BE2C (cell line): ENCODE results near the gene EEF1A2.

Experiments used
- DNase-seq: peaks from one replicate; pipeline ENCODE4 v3.0.0-alpha.2; 2020
- H3K27me3 ChIP-seq: fragments of 250-450 bp; sonication (Bioruptor Pico); 2 replicates; pipeline ENCODE4 v1.5.1; 2020; ENCODE audit warnings: mild to moderate bottlenecking
- H3K36me3 ChIP-seq: fragments of 250-450 bp; sonication (Bioruptor Pico); 2 replicates; pipeline ENCODE4 v1.5.1; 2020; ENCODE audit warnings: mild to moderate bottlenecking
- H3K4me1 ChIP-seq: fragments of 250-450 bp; sonication (Bioruptor Pico); 2 replicates; pipeline ENCODE4 v1.5.1; 2020
- H3K4me3 ChIP-seq: 2 replicates; pipeline ENCODE4 v1.5.1; 2011; ENCODE audit warnings: low read depth, low read length
- H3K9me3 ChIP-seq: fragments of 250-450 bp; sonication (Bioruptor Pico); 2 replicates; pipeline ENCODE4 v1.5.1; 2020
- TF ChIP-seq, protein P1 (sequence below): IDR thresholded peaks from 2 replicates; pipeline ENCODE4 v1.5.1; 2012; ENCODE audit warnings: mild to moderate bottlenecking, low read depth, low read length

The EEF1A2 gene

DNA sequence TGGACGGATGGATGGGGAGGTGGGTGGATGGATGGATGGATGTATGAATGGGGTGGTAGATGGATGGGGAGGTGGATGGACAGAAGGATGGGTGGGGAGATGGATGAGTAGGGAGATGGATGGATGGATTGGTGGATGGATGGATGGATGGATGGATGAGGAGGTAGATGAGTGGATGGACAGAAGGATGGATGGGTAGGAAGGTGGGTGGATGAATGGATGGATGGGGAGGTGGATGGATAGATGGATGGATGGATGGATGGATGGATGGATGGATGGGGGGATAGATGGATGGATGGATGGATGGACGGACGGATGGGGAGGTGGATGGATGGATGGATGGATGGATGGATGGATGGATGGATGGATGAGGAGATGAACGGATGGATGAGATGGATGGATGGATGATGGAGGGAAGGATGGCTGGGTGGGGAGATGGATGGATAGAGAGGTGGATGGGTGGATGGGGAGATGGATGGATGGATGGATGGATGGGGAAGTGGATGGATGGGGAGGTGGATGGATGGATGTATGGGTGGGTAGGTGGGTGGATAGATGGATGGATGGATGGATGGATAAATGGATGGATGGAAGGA lies 7.2 kb downstream of the EEF1A2 start:
- TF ChIP-seq, protein P1, sequence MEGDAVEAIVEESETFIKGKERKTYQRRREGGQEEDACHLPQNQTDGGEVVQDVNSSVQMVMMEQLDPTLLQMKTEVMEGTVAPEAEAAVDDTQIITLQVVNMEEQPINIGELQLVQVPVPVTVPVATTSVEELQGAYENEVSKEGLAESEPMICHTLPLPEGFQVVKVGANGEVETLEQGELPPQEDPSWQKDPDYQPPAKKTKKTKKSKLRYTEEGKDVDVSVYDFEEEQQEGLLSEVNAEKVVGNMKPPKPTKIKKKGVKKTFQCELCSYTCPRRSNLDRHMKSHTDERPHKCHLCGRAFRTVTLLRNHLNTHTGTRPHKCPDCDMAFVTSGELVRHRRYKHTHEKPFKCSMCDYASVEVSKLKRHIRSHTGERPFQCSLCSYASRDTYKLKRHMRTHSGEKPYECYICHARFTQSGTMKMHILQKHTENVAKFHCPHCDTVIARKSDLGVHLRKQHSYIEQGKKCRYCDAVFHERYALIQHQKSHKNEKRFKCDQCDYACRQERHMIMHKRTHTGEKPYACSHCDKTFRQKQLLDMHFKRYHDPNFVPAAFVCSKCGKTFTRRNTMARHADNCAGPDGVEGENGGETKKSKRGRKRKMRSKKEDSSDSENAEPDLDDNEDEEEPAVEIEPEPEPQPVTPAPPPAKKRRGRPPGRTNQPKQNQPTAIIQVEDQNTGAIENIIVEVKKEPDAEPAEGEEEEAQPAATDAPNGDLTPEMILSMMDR = no peak
- Histone ChIP-seq H3K36me3 (peaks cover 78% of the 10 kb centered on the region), H3K9me3 (no peaks in the 10 kb centered on the region), H3K4me3 (no peak overlapping the region), H3K27me3 (no peaks in the 10 kb centered on the region), H3K4me1 (no peaks in the 10 kb centered on the region; the same call in 1 of the 2 replicates)
- no peak for DNase-seq

DNA sequence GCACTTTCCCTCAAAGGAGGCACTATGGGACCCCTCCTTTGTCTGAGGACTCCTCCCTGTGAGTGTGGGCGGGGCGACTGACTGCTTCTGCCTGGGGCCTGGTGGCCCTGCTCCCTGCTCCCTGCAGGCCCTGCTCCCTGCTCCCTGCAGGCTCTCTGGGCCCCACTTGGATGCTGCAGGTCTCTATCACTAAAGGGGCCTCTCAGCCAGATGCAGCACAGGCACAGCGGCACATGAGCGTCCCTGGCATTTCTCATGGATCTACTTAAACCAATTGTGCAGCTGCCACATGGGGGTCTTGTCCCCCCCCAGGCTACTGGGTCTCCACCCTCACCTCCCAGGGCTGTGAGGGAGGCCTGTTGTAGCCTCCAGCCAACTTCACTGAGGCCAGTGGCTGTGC lies 7.8 kb downstream of the EEF1A2 start:
- Histone ChIP-seq H3K4me1 (no peaks in the 10 kb centered on the region; the same call in 1 of the 2 replicates), H3K27me3 (no peaks in the 10 kb centered on the region), H3K9me3 (no peaks in the 10 kb centered on the region), H3K4me3 (no peak overlapping the region), H3K36me3 (peaks cover 72% of the 10 kb centered on the region)
- TF ChIP-seq, protein P1 = no peak
- DNase-seq = no peak

DNA sequence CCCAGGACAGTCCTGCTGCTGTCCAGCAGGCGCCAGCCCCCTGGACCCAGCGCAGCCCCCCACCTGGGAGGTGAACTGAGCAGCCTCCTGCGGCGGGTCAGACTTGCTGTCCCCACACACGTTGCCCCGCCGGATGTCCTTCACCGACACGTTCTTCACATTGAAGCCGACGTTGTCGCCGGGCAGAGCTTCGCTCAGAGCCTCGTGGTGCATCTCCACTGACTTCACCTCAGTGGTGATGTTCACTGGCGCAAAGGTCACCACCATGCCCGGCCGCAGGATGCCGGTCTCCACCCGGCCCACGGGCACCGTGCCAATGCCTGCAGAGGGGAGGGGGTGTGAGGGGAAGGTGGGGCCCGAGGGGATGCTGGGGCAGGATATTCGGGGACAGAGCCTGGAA lies 8.5 kb downstream of the EEF1A2 start:
- TF ChIP-seq, protein P1 = no peak
- Histone ChIP-seq H3K4me3 (no peak overlapping the region), H3K9me3 (no peaks in the 10 kb centered on the region), H3K36me3 (peaks cover 65% of the 10 kb centered on the region), H3K4me1 (no peaks in the 10 kb centered on the region), H3K27me3 (no peaks in the 10 kb centered on the region)
- no peak for DNase-seq

DNA sequence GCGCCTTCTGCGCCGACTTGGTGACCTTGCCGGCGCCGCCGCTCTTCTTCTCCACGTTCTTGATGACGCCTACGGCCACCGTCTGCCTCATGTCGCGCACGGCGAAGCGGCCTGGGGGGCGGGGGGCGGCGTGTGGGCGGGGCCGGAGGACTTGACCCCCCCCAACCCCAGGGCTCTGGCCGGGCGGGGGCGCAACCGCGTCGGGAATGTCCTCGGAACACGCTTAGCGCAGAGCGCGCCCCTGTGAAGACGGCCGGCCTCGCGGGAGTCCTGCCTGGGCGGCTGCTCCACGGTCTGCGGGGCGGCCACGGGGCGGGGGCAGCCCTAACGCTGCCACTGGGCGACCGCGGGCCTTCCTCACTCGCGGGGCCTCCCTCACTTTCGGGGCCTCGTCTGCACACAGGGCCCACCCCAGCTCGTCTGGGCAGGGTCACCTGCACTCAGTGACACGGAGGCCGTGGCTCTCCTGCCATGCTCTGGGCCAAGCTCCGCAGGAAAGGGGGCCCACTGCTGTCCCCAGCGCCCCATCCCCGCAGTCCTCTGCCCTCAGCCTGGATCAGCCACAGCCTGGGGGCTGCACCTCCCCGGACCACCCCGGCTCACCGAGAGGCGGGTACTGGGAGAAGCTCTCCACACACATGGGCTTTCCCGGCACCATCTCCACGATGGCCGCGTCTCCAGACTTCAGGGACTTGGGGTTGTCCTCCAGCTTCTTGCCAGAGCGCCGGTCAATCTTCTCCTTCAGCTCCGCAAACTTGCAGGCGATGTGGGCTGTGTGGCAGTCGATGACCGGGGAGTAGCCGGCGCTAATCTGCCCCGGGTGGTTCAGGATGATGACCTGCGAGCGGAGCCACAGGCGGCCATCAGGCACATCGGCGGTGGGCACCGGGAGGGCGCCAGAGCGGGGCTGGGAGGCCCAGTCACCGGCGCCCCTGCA lies 10.3 kb downstream of the EEF1A2 start:
- DNase-seq = no peak
- no peak overlapping the region for H3K4me3 ChIP-seq
- no peaks in the 10 kb centered on the region for H3K9me3 ChIP-seq
- H3K36me3 ChIP-seq = peaks cover 47% of the 10 kb centered on the region
- TF ChIP-seq, protein P1 = no peak
- no peaks in the 10 kb centered on the region for H3K27me3 ChIP-seq
- H3K4me1 ChIP-seq = peaks cover 11% of the 10 kb centered on the region

DNA sequence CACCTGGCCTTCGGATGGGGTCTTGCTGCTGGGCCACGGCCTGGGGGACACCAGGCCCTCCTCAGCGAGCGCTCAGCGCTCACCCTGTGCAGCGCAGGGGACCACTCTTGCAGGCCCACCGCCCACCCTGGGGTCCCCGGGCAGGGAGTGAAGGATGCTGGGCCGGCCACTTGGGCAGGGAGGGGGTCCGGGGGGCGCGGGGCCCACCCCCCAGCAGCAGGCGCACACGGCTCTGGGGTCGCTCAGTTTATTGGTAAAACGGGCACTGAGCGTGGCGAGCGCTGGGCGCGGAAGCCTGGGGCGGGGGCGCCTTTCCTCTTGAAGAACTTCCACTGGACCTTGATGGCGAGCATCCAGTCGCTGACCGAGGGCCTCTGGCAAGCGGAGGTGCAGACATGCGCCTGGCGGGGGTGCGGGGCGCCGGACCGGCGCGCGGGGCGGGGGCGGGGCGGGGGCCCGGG lies 11.1 kb downstream of the EEF1A2 start:
- TF ChIP-seq, protein P1 = no peak
- Histone ChIP-seq H3K27me3 (no peaks in the 10 kb centered on the region), H3K36me3 (peaks cover 39% of the 10 kb centered on the region), H3K4me1 (peaks cover 14% of the 10 kb centered on the region), H3K4me3 (no peak overlapping the region), H3K9me3 (no peaks in the 10 kb centered on the region)
- no peak for DNase-seq
